Fibroblast of villous mesenchyme (primary cell): ENCODE results near the gene IER2. TPM values are rescaled to one million over a fixed set of nuclear protein-coding genes. Genes with fewer than 3 reads are reported as not detected.

ENCODE experiments used
- DNase-seq: peaks from one replicate; pipeline ENCODE4 v3.0.0-alpha.2; 2010; ENCODE audit warnings: low read depth
- H3K4me3 ChIP-seq: 2 replicates; pipeline ENCODE4 v1.5.1; 2011; ENCODE audit warnings: low read depth, mild to moderate bottlenecking, low read length
- total RNA-seq: library from RNA; depleted of rRNA; stranded (reverse); fragments of >200 nt; gene quantifications from 2 replicates; pipeline ENCODE4 v1.2.3, GENCODE V29; 2012
- TF ChIP-seq, protein P1 (sequence below): IDR thresholded peaks from 2 replicates; pipeline ENCODE4 v1.5.1; 2012; ENCODE audit warnings: low read depth, mild to moderate bottlenecking, low read length; ENCODE audit not compliant: insufficient read depth

Gene IER2
- total RNA-seq, 1 donor: 22.0 TPM

DNA sequence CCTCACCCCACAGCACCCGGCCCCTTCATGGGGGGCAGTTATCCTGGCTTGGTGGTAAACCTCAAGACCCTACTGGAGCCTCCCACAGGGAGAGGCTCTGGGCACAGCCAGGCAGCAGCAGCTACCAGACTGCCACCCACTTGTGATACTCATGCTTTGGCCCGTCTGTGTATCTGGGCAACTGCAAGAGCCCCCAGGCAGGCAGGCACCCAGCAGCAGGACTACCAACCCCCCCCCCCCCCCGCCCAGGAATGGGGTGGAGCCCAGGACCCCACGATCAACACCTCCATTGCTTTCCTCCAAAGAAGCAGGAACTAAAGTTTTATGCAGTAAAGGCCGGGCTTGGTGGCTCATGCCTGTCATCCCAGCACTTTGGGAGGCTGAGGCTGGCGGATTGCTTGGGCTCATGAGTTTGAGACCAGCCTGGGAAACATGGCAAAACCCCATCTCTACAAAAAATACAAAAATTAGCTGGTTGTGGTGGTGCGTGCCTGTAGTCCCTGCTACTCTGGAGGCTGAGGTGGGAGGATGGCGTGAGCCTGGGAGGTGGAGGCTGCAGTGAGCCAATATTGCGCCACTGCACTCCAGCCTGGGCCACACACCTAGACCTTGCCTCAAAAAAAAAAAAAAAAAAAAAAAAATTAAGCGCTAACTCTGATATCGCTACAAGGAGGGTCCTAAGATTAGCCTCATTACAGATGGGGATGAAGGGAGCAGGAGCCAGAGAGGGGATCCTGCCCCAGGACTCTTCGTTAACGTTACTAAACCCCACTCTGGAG, 46.4 kb upstream of the IER2 start:
- H3K4me3 ChIP-seq: no peak overlapping the region
- TF ChIP-seq, protein P1, sequence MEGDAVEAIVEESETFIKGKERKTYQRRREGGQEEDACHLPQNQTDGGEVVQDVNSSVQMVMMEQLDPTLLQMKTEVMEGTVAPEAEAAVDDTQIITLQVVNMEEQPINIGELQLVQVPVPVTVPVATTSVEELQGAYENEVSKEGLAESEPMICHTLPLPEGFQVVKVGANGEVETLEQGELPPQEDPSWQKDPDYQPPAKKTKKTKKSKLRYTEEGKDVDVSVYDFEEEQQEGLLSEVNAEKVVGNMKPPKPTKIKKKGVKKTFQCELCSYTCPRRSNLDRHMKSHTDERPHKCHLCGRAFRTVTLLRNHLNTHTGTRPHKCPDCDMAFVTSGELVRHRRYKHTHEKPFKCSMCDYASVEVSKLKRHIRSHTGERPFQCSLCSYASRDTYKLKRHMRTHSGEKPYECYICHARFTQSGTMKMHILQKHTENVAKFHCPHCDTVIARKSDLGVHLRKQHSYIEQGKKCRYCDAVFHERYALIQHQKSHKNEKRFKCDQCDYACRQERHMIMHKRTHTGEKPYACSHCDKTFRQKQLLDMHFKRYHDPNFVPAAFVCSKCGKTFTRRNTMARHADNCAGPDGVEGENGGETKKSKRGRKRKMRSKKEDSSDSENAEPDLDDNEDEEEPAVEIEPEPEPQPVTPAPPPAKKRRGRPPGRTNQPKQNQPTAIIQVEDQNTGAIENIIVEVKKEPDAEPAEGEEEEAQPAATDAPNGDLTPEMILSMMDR: no peak
- no peak for DNase-seq

DNA sequence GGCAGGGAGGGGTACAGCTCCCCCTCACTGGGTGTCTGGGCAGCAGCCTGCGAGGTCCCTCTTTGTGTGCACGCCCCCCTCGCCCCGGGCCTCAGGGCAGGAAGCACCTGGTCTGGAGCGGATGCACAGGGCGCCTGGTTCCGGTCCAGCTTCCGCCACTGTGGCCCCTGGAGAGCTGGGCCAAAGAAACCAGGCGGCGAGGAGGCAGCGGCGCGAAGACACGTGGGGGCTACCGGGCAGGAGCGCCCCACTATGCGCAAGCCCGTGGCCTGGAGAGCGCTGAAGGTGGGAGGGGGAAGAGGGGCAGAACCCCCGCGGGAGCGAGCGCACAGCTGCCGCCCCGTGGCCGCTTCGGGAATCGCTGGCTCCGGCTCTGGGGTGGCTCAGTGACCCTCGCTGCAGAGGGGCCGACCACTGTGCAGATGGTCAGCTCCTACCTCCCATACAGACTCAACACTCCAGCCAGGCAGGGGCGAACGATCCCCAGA, 45.8 kb upstream of the IER2 start:
- TF ChIP-seq, protein P1: peak; percentile 54
- DNase-seq: no peak
- H3K4me3 ChIP-seq: no peak overlapping the region

DNA sequence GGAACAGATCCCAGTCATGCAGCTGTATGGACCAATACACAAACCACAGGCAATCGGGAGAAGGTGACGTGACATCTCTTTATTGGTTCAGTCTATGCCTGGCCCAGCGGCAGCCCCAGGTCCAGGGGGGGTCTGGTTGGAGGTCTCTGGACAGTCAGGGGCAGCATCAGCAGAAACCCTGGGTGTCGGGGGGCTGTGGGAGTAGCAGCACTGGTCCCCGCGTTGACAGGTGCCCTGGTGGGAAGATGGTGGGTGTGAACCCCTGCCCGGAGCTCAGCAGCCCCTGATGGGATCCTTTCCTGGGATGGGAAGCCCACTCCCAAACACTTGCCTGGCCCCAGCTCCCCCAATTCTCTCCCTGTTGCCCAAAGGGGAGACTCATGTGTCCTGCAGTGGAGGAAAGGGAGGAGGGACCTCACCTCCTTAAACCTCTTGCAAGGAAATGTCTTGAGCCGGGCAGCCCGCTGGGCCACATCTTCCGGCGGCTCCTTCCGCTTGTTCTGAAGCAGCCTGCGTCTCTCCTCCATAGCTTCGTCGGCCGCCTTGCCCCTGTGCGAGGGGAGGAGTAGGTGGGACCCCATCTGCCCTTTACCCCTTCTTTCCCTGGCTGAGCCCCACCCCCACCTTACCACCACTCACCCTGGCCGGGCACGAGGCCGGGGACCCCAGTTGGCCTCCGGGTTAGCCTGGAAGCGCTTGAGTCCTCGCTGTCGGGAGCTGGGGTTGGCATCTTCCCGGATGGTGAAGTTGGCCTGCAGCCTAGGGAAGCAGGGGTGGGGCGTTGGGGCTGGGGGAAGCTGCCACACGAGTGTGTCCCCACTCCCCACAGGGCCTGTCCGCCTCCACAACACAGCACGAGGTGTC, 45.1 kb upstream of the IER2 start:
- DNase-seq: no peak
- TF ChIP-seq, protein P1: no peak
- H3K4me3 ChIP-seq: no peak overlapping the region

DNA sequence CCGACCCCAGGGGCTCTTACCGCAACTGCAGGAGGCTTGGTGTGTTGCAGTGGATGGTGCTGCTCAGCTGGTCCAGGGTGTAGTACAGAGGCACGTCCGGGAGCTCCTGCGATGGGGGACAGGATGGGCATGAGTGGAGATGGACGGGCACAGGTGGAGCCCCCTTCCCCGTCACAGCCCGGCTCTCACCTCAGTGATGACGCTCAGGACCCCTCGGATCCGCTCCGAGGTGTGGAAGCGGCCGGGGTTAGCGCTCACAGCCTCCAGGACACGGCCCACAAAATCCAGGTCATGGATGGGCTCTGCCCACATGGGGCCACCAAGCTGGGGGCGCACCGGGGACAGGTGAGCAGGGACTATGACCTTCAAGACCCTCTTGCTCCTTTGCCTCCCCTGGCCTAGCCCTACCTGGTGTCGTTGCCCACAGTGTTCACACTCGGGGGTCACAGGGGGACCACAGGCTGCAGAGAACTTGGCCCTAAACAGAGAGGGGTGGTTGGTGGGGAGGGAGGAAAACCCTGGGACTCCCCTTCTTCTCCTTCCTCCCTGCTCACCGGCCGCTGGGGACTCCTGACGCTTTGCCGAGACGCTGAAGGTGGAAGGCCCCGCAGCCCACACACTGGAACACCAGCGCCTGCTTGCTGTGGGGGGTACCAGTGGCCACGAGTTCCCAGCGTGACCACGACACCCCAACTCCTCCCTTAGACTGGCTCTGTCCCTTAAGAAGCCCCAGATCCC, 40.7 kb upstream of the IER2 start:
- no peak overlapping the region for H3K4me3 ChIP-seq
- TF ChIP-seq, protein P1: no peak
- no peak for DNase-seq

DNA sequence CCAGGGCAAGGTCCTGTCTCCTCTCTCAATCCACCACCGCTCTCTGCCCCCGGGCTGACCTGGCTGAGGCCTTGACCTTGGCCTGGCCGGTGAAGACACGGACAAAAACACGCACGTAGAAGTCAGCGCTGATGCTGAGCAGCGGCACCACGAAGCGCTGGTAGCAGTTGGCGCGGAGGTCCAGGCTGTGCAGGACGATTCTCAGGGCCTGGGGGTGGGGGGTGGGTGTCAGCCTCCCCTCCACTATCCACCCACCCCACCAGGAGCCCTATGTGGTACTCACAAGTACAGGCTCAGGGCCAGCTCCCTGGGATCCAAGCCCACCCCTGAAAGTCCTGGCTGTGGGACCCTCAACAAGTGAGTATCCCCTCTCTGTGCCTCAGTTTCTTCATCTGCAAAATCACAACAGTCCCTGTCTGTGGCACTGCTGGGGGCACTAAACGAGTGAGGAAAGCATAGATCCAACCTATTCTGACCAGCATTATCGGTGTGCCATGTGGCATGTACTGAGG, 40.1 kb upstream of the IER2 start:
- no peak overlapping the region for H3K4me3 ChIP-seq
- no peak for DNase-seq
- TF ChIP-seq, protein P1: no peak

DNA sequence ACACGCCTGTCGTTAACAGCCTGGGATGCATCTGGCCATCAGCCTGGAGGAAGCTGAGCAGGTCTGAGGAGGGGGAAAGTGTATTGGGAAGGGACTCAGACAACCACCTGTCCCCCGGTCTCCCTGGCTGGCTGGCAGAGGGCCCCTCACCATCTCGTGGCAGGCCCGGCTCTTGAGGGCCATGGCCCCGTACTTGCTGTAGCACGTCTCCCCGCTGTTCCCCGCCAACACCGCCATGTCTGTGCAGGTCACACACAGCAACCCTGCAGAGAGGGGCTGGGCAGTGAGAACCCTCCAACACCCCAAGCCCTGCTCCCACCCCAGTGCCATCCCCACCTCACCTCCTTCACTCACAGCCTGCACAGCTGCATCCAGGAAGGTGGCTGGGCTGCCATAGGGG, 37.7 kb upstream of the IER2 start:
- TF ChIP-seq, protein P1: no peak
- no peak overlapping the region for H3K4me3 ChIP-seq
- DNase-seq: no peak
